GM10847 (cell line): ENCODE results near the gene GPER1.

ENCODE experiments used
- POLR2A ChIP-seq: IDR thresholded peaks from 2 replicates; pipeline ENCODE4 v1.6.1; 2011; ENCODE audit not compliant: insufficient read length; ENCODE audit errors: extremely low read depth

GPER1 gene

DNA sequence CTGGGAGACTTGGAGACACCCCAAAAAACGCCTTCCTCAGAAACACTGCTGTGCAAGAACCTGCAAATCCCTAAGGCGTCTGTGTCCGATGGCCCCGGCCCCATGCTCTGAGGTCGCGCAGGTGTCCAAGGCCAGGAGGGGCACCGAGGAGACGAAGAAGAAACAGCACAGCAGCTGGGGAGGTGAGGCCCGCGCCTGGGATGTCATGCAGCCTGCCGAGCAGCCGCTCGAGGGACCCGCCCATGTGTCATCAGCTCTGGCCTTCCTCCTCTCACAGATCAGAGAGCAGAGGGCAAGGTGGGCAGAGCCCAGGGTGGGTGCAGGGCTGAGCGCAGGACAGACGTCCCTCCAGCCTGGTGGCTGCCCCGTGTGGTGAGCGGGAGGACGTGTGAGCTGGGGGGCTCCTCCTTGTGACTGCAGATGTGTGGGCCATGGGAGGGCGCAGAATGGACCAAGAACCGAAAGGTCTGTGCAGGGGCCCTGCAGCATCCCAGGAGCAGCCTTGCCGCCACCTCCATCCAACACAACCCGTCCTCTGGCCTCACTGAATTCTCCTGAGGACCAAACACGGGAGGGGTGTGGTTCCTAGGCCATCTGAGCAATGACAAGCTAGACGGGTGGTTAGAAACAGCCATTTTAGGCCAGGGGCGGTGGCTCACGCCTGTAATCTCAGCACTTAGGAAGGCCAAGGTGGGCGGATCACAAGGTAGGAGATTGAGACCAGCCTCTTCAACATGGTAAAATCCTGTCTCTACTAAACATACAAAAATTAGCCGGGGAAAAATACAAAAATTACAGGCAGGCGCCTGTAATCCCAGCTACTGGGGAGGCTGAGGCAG is 13.1 kb upstream of the GPER1 start:
- TF ChIP-seq POLR2A, result no peak

DNA sequence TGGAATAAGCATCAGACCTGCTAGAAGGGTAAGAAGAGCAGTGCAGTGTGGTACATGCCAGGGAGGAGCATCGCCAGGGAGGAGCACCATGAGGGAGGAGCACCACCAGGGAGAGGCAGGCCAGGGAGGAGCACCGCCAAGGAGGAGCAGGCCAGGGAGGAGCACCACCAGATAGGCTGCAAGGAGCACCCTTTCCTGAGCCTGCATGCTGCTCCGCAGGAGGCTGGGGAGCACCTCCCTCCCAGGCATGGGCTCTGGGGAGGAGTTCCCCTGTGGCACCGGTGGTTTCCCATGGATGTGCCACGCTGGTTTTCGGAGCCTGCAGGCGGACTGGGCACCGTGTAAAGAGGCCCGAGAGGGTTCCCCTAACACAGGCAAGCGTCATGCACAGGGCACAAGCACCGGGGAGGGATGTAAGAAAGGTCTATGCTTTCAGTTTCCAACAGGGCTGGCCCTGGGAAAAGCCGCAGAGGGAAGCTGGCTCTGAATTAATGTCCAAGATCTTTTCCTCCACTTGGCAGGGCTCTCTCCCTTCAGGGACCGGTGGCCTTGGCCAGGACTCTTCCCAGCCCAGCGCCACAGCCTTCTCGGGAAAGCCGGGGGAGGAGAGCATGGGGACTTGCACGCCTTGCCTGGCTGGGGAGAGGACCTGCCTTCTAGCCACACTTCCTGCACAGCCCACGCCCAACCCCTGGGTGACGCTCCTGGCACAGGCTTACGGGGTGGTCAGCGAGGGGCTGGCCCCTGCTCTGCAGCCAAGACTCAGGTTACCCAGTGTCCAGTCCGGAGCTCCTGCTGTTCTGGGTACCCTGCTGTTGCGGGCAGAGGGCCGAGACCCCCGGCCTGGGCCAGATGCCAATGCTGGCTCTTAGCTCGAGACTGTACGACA is 11.5 kb upstream of the GPER1 start:
- TF ChIP-seq POLR2A, result no peak

DNA sequence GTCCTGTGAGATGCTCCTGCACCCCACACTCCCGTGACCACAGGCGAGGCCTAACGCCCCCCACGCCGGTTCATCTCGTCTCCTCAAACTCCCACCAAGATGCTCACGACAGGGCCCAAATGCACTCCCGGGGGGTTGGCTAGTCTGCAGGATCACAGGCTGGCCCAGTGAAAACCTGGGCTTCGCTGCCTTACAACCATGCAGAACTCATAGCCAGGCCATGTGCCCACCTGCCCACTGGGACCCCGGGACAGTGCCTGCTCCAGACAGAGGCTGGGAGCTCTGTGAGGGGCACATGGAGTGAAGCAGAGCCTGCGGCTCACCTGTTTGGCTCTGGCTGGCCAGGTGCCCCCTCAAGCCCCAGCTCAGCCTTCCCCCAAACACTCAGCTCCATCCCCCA is 9.4 kb upstream of the GPER1 start:
- TF ChIP-seq POLR2A, result no peak

DNA sequence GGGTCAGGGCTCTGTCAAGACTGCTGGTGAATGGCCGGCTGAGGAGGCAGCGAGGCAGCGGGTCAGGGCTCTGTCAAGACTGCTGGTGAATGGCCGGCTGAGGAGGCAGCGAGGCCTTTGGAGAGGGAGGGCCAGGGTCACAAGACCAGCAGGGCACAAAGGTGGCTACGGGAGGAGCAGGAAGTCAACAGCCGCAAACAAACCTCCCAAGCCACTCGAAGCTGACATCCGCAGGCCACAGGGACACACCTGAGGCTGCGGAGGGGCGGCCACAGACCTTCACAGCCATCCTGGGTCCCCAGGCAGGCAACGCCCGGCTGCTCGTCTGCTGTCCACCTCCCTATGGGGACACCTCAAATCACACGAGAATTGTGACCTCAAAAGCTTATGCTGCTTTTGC is 8.9 kb upstream of the GPER1 start:
- no peak for TF ChIP-seq POLR2A

DNA sequence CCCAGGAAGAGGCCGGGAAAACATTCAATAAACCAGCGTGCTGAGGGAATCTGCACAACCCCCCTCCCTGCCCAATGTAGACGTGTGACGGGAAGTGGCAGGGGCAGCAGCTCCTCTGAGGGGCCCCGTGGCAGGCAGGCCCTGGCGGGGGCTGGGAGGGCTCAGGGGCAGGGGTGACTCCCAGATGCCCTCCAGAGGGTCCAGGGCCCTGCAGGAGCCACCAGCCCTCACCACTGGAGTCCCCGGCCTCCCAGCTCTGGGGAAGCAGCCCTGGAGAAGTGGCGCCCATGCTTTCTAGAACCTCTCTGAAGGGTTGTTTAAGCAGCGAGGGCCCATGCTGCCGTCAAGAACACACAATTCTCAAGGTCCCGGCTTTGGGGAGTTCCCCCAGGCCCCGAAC is 8.4 kb upstream of the GPER1 start:
- no peak for TF ChIP-seq POLR2A

DNA sequence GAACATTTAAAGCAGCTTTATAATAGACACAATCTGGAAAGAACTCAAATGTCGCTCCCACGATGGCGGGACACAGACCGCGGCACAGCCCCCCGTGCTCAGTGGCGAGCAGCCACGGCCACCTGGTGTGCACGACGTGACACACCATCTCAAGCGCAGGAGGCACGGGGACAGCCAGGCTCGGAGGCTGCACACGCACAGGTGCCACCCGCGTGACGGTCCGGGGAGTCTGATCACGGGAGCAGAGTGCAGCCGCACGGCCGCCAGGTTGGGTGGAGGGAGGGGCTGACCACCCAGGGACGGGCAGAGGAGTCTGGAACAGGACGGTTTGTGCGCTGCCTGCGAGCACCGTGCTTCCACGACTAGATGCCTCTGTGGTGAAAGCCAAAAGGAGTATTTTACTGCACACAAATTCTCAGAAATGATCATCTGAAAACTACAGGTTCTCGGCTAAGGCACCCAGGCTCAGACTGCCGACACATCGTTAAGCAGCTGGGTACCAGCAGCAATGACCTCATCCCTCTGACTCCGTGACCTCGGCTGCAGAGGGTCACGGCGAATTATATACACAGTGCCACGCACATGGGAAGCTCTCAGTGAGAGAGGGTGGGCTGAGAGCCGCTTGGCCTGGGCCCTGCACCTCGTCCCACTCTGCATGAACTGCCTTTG is 7.5 kb upstream of the GPER1 start:
- TF ChIP-seq POLR2A, result no peak

DNA sequence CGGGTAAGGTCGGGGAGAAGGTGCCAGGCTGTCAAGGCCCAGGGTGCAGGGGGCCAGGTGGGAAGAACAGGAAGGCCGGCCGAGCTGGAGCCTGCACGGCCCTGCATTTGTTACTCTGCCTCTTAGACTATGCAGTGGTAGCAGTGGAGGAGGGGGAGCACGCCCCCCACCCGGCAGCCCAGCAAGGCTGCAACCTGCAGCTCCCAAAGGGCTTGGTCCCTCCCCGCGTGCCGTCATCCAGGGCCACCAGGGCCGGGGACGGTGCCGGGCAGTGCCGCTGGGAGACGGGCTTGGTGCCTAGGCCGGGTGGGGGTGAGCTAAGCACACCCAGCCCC is 7.0 kb upstream of the GPER1 start:
- TF ChIP-seq POLR2A, result no peak

DNA sequence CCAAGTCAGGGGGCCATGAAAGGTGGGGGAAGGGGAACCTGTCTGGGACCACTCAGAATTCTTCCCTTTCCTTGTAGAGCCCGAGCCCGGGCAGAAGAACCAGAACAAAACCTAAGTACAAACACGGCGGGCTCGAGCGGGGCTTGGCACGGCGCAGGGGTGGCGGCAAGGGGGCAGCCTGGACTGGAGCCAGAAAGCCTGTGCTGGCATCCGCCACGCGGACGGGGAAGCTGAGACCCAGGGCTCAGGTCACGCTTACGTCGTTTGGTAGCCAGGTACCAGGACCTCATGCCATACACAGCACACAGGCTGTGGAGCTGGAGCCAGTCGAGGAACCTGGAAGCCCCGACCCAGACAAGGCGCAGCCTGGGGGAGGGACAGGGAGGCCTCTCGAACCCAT is 6.6 kb upstream of the GPER1 start:
- TF ChIP-seq POLR2A, result no peak

DNA sequence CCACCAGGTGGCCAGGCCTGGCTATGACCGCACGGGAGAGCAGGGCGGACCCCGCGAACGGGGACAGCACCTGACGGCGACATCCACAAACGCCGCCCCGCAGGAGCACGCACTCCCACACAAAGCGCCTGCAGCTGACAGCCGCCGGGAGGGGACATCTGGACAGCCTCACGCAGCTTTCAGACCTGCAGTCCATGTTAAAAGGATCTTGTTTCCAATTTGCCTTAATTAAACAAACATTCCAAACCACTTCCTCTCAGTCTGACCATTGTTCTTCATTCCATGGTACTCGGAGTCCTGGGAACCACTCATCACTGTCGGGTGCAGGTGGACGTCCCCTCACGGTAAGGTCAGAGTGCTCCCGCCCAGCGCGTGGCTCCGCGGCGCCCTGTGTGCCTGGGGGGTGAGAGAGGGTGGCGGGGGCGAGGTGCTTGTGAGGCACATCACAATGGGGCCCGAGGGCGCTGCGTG is 5.9 kb upstream of the GPER1 start:
- no peak for TF ChIP-seq POLR2A

DNA sequence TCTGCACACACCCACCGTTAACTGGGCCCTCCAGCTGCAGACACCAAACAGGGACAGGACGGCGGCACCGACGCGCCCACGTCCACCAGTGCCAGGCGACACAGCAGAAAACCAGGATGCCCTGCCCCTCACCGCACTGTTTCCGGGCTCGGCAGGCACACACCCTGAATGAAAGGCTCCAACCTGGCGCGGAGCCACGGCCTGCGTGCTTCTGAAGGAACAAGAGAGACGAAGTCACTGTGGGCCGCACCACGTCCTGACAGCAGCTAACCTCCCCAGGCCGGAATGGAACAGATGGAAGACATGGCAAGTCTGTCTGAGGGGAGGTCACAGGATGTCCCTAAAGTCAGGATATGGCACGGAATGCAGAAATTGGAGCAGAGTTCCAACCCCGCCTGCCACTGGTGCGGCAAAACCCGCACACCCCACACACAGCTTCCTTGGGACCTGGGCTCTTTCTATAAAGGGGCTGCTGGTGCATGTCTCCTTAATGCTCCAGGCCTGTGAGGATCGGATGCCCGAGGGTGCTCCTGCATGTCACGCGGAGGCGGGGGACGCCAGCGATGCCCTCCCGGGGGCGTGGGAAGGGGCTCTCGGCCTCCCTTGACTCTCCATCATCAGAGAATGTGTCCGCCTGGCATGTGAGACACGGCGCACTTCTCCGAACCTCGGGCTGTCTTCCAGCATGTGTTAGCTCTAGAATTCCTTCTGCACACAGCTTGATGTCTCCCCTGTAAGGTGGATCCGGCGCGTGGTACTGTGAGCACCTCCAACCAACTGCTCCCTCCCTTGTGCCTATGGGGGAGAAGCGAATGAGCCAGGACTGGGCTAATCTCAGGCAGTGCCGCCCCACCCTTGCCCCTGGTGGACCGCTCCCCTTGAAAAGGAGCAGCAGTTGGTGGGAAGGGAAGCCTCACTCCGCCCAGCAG is 3.9 kb upstream of the GPER1 start:
- TF ChIP-seq POLR2A, result no peak

DNA sequence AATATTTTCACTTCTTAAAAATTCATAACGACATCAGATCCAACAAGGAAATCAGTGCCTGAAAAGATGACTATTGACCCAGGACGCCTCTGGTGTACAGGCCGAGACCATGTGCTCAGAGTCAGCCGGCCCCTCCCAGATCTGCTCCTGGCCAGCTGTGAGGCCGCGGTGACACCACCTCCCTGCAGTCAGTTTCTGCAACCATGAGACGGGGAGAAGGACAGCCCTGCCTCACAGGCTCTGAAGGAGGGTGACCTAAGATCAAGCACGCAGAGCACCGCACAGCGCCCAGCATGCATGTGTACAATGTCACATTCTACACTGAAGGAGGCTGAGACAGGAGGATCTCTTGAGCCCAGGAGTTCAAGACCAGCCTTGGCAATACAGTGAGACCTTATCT is 2.6 kb upstream of the GPER1 start:
- no peak for TF ChIP-seq POLR2A

DNA sequence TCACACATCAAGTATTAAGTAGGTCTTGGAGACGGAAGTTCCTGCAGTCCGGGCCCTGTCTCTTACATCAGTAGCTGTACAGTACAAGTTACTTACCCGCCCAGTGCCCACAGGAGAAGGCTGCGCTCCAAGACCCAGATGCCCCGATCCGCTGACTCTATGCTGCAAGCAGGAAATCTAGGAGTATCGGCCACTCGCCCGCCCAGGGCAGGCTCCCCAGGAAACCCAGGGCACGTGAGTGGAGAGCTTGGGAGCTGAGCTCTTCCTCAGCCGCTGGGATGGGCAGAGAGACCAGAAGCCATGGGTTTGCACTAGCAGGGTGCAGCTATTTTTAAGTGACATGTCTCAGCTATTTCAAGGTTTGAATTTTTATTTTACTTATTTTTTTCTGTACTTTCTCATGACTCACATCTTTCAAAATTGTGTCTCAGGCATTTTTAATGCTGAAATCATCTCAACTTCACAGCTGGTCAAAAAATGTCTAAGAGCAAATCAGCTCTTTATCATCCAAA is 1.9 kb upstream of the GPER1 start:
- no peak for TF ChIP-seq POLR2A

DNA sequence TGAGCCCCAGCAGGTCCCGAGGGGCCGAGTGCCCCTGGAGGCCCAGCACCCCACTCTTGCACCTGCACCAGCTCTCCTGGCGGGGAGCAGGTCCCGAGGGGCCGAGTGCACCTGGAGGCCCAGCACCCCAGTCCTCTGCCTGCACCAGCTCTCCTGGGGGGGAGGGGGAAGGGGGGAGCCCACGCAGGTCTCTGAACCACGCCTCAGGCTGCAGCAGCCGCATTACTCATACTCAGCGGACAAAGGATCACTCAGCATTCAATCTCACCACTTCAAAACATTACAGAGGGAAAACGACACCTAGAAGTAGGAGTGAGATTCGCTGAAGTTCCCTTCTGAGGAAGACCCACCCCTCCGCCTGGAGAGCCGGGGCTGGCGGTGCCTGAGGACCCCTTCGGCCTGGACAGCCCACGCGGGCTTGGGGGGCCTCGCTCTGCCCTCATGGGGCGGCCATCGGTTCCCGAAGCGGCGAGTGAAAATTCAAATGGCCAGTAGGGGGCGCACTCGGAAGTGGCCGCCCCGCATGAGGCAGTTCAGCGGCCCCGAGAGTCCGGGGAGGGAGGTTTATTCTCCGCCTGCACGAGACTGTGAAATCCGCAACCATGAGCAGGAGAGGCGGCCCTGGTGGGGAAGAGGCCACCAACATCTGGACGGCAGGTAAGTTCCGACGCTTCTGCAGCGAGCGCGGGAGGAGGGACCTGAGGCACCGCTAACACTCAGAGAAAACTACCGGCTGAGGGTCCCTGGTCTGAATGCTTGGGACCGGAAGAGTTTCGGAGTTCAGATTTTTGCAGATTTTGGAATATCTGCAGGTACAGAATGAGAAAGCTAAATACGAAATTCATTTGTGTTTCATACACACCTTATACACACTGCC is 1.1 kb upstream of the GPER1 start:
- TF ChIP-seq POLR2A, result no peak

DNA sequence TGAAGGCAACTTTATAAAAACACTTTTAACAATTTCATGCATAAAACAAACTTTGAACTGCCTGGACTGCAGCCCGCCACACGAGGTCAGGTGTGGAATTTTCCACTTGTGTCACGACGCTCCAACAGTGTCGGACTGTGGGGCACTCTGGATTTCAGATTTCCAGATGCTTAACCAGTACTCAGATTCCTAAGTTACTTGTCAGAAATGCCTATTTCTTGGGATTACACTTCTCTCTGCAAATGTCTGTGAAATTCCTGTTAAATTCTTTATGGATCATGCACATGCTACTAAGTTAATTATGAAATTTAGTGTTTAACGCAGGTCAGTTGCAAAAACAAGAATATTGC is 473 bp upstream of the GPER1 start:
- no peak for TF ChIP-seq POLR2A
